D341Med (cell line): ENCODE results near the gene OGFOD3.

ENCODE experiments used
- DNase-seq: peaks from one replicate; pipeline ENCODE4 v3.0.0; 2012; ENCODE audit warnings: low spot score

OGFOD3 gene

DNA sequence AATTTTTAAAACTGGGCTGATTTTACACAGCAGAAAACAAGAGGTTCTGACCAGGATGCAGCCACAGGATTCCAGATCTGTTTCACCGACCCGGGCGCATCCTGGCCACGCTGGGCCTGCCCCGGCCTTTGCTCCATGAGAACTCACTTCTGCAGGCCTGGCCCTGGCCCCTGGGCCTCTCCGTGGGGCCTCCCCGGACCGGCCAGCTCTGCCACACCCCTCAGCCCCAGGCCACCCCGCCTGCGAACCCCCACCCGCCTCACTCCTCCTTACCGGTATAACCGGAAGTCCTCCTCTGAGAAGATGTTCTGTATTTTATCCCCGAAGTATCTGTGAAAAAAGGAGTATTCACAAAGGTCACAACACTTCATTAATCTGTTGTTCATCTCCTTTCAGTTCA lies 13.3 kb downstream of the OGFOD3 start:
- no peak for DNase-seq

DNA sequence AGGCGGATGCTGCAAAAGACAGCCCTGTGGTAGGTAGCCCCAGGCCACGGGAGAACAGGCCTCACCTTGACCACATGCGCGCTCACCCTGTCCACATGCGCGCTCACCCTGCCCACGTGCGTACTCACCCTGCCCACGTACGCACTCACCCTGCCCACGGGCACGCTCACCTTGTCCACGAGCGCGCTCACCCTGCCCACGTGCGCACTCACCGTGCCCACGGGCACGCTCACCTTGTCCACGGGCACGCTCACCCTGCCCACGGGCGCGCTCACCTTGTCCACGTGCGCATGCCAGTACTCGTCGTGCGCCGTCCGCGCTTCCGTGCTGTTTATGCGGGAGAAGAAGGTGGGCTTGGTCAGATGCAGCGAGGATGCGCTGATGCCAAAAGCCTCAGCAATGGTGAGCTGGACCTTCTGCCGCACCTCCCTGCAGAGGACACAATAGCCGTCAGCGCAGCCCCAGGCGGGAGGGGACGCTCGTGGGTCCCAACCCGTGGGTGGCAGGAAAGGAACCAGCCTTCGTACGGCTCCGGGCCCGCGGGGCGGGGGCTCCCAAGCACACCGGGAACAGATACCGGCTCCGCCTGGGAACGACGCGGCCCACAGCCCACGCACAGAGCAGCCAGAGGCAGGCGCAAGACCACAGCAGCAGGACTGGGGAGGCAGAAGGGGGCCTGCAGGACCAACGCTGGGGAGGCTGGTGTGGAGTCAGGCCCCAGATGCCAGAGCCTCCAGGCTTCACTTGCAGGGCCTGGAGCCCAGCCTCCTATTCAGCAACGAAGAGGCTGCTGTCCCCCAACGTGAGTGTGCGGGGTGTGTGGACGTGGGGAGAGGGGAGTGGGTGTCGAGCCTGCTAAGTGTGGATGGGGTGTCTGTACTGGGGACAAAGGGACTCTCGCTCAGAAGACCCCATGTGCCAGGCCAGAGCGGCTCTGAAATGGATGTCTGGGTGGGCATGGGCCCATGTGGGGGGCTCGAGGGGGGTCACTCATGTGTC lies 14.4 kb downstream of the OGFOD3 start:
- DNase-seq, result no peak

DNA sequence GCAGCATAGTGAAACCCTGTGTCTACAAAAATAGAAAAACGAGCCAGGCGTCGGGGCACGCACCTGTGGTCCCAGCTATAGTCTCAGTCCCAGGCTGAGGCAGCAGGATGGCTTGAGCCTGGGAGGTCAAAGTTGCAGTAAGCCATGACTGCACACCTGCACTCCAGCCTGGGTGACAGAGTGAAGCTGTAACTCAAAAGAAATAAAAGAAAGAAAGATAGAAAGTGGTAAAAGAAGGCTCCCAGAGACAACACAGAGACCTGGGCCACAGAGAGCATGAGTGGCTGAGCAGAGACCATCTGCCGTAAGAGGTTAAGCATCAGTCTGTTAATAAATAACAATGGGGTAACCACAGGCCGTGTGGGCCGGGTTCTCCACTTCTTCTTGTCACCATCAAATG lies 15.5 kb downstream of the OGFOD3 start:
- DNase-seq, result no peak

DNA sequence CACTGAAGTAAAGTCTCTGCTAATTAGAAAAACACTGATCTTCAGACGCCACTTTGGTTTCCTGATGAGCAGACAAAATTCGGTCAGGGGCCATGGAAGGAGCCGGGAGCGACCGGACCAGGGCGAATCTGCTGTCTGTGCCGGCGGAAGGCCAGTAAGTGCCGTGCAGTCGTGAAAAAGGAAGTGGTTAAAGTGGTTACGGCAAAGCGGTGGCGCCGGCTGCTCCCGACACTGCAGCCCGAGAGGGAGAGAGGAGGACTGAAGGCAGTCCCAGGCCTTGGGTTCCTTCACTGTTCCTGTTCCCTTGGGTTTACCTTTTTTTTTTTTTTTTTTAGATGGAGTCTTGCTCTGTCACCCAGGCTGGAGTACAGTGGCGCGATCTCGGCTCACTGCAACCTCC lies 17.6 kb downstream of the OGFOD3 start:
- no peak for DNase-seq

DNA sequence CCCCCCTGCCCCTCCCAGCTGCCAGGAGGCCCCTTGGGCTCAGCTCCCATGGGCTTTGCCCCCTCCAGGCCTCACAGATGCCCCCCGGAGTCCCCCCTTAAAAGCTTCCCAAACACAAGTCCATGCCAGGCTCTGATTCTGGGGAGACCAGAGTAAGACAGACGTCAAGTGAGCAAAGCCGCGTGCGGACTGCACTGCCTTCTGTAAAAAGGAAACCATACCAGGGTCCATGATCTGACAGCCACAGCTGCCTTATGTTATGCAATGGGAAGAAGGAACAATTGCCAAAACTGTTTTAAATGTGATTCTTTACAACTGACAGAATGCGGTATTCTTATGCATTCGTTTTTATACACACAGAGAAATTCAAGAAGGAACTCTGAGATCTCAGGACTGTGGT lies 18.2 kb downstream of the OGFOD3 start:
- no peak for DNase-seq

DNA sequence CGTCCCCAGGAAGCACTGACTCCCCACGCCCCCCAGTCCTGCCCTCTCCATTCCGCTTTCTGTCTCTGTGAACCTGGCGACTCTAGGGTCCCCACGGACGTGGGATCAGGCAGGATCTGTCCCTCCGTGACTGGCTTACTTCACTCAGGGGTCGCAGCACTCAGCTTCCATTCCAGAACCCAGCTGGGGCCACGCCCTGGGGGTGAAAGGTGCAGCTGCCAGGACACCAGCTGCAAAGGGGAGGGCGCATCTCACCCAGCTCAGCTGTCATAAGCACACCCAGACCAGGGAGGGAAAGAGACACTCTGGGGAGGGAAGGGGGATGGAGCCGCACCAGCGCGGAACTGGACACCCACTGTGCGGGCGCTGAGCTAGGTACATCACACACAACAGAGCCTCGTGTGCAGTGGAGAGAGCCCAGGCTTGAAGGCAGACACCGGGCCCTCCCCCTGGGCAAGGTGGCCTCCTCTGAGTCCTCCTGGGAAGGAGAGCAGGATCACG lies 18.7 kb downstream of the OGFOD3 start:
- DNase-seq, result peak; percentile 66

DNA sequence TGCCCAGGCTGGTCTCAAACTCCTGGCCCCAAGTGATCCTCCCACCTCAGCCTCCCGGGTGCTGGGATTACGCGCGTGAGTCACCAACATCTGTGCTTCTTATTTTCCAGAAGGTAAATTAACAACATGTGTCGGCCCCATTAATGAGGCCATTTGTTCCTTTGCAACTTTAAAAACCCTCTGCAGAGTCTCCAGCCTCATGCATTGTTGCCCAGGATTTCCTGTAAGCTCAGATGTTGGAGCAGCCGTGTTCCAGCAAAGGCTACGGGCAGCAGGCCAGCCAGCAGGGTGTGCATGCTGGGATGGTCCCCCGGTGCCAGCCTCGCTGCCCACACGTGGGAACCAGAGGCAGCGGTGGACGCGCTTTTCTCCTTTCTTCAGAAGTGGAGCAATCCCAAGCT lies 19.3 kb downstream of the OGFOD3 start:
- peak; percentile 75 for DNase-seq

DNA sequence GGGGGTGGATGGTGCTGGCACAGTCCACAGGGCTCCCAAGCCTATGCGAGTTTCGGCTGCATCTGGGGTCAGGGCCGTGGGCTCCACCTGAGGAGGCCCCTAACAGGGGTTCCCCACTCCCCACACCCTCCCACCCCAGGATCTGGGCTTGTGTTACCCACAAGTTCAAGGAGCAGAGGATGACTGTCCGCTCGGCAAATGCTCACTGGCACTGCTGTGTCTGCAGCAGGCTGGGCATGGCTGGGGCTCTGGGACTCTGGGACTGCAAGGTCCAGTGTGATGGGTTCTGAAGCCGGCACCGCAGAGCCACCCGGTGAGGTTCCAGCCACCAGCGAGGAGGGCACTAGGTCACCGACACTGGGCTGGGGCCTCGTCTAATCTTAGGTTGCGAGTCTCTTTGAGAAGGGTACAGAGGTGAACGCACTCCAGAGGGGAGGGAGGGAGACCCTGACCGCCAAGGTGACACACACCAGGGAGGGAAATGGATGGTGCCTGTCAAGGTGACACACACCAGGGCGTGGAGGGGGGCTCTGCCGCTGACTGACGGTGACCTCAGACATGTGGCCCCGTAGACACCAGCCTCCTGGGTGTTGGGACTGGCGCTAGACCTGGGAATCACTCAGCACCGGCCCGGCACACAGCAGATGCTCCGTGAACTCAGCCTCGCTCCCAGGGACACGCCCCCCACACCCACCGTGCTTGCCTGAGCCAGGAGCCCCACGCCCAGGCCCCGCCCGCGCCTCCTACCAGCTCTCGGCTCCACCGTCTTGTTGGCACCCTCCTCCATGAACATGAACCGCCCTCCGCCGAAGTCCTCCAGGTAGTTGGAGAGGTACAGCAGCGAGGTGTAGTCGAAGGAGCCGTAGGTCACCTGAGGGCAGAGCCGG lies 20.7 kb downstream of the OGFOD3 start:
- no peak for DNase-seq

DNA sequence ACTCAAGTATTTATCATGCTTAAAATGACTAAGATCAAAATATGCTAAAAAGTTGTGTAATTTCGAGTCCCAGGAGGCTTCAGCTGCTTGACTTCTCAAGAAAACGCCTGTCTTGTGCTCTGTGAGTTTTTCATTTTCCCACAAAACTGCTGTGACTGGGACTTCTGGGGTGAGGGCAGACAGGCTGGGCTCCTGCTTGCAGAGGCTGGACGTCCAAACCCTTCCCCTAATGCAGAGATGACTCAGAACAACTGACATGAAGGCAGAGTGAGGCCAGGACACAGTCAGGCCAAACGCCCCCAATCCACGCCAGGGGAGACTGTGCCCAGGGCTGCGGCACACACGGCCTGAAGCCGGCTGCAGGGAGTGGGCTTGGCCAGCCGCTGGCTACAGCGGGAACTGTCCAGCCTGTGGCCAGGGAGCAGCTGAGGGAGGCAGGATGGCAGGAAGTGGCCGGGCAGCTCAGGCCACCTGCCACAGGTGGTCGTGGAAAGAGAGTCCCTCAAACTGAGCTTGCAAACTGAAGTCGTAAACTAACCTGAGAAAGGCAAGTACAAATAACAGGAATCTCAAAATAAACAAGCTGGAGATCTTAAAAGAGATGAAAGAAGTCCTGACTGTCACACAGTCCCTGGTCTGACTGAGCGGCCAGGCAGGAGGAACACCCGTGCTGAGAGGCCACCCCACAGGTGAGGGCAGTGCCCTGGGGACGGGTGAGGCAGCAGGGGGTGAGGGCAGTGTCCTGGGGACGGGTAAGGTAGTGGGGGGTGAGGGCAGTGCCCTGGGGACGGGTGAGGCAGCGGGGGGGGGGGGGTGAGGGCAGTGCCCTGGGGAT lies 21.6 kb downstream of the OGFOD3 start:
- DNase-seq, result no peak

DNA sequence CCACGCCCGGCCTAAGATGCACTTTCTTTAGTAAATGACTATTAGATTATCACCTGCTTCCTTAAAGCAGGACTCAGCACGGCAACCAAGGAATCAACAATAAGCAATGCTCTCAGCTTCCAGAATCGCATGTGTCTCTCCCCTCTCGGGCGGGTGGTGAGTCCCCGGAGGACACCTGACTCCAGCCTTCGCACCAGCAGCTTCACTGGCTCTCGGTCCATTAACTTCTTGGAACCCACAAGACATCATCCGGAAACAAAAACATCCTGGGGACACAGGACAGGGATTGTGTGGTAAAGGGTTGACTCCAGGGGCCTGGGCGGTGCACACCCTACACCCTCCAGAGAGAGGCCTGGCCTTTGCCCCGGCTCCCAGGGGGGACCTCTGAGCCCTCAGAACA lies 24.1 kb downstream of the OGFOD3 start:
- DNase-seq, result no peak

DNA sequence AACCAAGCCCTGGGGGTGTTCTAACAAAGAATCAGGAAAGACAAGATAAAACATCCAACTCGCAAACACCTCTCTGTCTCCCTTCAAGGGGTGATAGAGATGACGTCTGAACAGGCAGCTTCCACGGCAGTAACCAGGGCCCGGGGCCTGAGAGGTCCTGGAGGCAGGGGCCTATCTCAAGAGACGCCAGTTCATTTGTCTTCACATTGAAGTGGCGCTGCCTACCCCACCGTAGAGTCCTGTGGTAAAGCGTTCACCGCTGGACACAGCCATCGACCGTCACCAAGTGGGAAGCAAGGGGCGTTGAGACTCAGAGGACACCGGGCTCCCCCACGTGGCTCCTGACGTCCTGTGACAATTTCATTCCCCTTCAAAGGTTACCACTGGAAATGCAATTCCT lies 25.4 kb downstream of the OGFOD3 start:
- DNase-seq, result no peak

DNA sequence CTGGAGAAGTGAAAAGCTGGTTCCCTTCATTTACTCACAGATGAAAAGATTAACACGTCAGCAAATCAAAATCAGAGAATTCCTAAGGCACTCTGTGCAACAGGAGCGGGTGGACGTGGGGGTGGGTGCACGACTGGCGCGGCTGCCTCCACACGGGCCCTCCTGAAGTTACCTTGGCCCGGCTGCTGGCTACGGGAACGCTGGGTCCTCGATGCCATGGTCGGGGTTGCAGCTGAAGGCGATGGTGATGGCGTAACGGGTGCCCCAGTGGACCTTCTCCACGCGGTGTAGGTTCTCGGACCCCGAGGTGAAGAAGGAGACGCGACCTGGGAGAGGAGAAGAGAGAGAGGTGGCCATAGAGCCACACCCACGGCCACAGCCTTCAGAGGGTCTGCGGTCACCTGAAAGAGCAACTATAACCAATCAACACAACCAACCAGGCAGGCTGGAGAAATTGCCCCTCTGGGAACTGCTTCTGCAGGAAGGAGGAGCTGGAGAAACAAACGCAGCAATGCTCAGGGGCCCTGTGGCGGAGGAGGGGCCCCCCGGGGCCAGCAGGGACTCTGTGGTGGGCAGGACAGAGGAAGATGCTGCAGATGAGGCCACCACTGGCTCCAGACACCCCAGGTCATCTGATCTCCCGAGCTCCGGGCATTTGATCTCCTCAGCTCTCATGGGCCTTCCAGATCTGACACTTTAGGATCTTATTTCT lies 26.0 kb downstream of the OGFOD3 start:
- DNase-seq, result no peak

DNA sequence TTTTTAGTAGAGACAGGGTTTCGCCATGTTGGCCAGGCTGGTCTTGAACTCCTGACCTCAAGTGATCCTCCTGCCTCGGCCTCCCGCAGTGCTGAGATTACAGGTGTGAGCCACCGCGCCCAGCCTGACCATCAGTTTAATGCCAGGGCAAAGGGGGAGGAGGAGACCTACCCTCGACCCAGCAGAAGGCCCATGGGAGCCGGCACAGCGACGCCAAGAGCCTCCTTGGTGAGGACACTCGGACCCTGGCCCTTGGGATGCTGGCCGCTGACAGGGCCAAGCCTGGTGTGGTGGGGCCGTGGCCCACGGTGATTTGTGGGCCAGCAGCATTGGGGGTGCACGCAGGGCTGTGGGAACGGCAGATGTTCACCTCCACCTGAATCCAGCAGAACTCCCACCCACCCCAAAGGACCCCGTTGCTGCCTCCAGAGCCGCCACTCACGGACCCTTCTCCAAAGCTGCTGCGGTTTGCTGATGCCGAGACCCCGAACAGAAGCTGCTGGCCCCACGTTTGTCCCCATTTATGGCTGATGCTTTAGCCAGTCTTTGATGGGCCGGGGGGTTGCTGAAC lies 26.8 kb downstream of the OGFOD3 start:
- no peak for DNase-seq

DNA sequence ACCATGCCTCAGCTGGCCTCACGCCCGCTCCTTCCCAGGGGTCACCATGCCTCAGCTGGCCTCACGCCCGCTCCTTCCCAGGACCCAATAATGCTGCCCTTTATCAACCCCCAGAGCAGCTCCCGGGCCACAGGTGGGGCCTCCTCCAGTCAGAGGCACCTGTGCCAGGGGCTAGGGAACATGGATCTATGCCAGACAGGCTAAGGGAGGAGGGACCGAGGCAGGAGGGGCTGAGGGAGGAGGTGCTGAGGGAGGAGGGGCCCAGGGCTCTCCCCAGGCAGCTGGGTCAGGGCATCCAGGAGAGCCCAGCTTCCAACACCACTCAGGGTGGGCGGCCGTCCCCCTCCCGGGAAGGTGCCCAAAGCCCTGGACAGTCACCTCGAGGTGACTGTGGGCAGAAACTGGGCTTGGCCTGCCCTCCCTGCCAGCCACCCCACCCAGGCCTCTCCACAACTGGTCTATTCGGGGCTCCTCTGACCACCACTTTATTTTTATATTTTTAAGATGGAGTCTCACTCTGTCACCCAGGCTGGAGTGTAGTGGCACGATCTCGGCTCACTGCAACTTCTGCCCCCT lies 27.4 kb downstream of the OGFOD3 start:
- DNase-seq, result no peak

DNA sequence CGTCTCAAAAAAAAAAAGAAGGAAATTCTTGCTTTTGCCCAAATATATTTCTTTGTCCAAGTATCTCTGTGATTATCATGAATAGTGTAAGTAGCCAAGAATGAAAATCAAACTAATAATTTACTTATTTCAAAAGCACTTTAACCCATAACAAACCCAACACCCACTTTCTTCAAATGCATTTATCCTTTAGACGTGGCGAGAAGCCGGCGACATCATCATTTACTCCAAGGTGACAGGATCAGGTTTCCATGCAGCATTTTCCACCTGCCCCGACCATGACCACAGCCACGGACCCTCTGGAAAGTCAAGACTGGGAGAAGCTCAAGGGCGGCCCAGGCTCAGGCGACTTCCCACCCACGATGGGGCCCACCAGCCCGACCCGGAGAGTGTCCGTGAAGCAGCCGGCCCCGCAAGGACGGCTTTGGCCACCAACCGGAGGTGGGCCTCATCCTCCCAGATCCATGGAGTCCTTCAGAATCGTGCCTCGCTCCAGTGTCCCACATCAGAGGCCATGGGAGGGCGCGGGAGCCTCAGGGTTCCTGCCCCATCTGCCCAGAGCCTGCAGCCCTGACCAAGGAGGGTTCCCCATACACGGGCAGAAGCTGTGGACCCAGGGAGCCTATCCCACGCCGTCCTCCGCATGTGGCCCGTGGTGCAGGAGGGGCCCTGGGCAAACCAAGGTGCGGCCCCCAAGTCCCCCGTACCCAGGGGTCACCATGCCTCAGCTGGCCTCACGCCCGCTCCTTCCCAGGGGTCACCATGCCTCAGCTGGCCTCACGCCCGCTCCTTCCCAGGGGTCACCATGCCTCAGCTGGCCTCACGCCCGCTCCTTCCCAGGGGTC lies 28.1 kb downstream of the OGFOD3 start:
- no peak for DNase-seq

DNA sequence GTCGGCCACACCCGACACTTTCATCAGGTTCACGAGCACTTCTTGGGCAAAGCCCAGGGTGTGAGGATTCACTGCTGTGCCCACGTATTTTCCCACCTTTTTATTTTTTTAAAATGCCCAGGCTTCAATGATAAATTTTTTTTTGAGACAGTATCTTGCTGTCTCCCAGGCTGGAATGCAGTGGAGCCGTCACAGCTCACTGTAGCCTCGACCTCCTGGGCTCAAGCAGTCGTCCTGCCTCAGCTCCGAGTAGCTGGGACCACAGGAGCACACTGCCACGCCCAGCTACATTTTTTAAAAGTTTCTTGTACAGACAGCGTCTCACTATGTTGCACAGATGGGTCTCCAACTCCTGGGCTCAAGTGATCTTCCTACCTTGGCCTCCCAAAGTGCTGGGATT lies 29.0 kb downstream of the OGFOD3 start:
- DNase-seq, result no peak

DNA sequence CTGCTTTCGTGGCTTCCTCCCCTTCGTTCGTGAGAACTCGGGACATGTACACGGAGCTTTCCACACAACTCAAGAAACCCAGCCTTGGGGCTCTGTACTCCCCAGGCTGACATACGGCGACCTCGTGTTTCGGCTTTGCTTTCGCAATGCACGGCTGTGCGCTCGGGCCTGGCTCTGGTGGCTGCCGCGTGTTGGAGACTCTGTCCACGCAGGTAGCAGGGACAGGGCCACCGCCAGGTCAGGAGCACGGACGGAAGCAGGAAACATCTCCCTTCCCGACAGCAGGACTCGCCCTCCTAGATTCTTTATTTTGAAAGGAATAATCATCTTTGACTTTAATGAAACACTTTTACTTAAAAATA lies 29.5 kb downstream of the OGFOD3 start:
- DNase-seq, result no peak

DNA sequence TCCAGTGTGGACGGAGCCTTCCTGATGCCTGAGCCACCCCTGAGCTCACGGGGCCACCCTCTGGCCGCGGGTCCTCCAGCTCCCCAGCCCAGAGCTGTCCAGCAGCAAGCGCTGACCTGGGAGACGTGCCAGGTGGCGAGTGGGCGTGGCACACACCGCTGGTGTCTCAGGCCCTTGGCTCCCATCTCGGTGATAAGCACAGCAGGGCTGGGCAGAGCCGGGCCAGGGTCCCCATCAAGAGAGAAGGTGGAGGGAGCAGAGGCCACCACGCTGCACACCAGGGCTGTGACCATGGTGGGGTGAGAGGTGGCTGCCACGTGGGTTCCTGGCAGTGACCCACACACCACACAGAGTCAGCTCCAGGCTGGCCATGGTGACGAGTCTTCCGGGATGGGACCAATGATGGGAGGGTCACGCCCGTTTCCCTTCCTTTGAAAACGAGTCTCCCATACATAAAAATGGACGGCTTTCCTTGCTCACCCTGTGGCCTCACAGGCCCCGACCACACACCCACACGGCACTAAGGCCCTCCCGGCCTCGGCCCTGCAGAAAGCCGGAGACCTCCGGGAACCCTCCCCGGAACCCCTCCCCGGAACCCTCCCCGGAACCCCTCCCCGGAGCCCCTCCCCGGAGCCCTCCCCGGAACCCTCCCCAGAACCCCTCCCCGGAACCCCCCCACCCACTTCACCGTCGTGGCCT lies 30.0 kb downstream of the OGFOD3 start:
- no peak for DNase-seq

DNA sequence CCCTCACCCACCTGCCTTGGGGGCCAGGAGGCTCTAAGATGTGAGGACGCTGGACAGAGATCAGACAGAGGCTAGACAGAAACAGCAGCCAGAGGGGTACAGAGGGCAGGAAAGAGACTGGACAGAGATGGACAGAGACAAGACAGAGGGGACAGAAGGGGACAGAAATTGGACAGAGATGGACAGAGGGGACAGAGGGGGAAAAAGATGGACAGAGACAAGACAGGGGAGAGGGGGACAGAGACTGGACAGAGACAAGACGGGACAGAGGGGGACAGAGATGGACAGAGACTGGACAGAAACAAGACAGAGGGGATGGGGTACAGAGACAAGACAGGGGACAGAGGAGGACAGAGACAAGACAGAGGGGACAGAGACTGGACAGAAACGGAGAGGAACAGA lies 30.7 kb downstream of the OGFOD3 start:
- DNase-seq, result no peak
